Motor neuron (in vitro differentiated cells): ENCODE results near the gene ADO. TPM values are rescaled to one million over a fixed set of nuclear protein-coding genes. Genes with fewer than 3 reads are reported as not detected.

Source experiments
- total RNA-seq, 8 experiments: library from RNA; unstranded; fragments of 300-600 nt; gene quantifications; 2 replicates each; pipeline versions ENCODE4 v1.2.3 to v1.2.4, GENCODE V29; 2022

The ADO gene
- total RNA-seq, 8 experiments from 2014 or later, result 17.6 to 34.2 (median 26.8) TPM

Other genes with a start within 250 kb of the ADO start
- 1 to 10 TPM in 4 of 8 experiments, under 1 TPM in 4; 0.33 to 9.9 (median 0.87) TPM for gene EGR2, start 11.6 kb downstream of the ADO start, total RNA-seq